Esophagus squamous epithelium (tissue), 5 donors: Measurements from ENCODE around the gene DAGLB. TPM values are rescaled to one million over a fixed set of nuclear protein-coding genes. Genes with fewer than 3 reads are reported as not detected.

Experiments
- DNase-seq: peaks from one replicate; lab custom pipeline; 2025; lab: John Stamatoyannopoulos, UW
- H3K27ac ChIP-seq, 4 donors: fragments of 200-600 bp; sonication (generic); one replicate each; pipeline ENCODE4 v1.5.1; 2016 to 2019; ENCODE audit warnings: mild to moderate bottlenecking in 1 of 4
- H3K27me3 ChIP-seq, 4 donors: fragments of 200-600 bp; sonication (generic); 1 replicate in 3 of 4; 2 replicates in 1 of 4; pipeline versions ENCODE4 v1.5.1 to v1.6.0; 2017 to 2021; ENCODE audit warnings: antibody characterized with exemption in 1 of 4
- H3K36me3 ChIP-seq, 3 donors: fragments of 200-600 bp; sonication (generic); one replicate each; pipeline ENCODE4 v1.5.1; 2016 to 2019
- H3K4me1 ChIP-seq, 3 donors: fragments of 200-600 bp; sonication (generic); one replicate each; pipeline ENCODE4 v1.5.1; 2017 to 2019
- H3K4me3 ChIP-seq, 4 donors: fragments of 200-600 bp; sonication (generic); 1 replicate in 3 of 4; 2 replicates in 1 of 4; pipeline ENCODE4 v1.5.1; 2016 to 2019; ENCODE audit warnings: mild to moderate bottlenecking in 2 of 4, moderate library complexity in 1 of 4
- H3K9me3 ChIP-seq, 3 donors: fragments of 200-600 bp; sonication (generic); one replicate each; pipeline ENCODE4 v1.5.1; 2016 to 2019
- CTCF ChIP-seq, 6 experiments: fragments of 450-650 bp in 4 of 6; fragments of 200-600 bp in 2 of 6; sonication (generic) in 2 of 6; IDR thresholded peaks; one replicate each; pipeline ENCODE4 v1.5.1; 2016 to 2019; ENCODE audit warnings: antibody characterized with exemption in 6 of 6, mild to moderate bottlenecking in 4 of 6, moderate library complexity in 4 of 6
- POLR2A ChIP-seq, 4 donors: fragments of 450-650 bp; IDR thresholded peaks; one replicate each; pipeline ENCODE4 v1.6.1; 2017; ENCODE audit warnings: antibody characterized with exemption in 4 of 4, mild to moderate bottlenecking in 4 of 4, moderate library complexity in 3 of 4
- WGBS, 2 donors: methylation state at CpG; one replicate each; pipeline ENCODE4 v1.1.5; 2018; 5-methylcytosine and 5-hydroxymethylcytosine counted together
- intact Hi-C: fragments of 100-400 bp; cut with DNase I; formaldehyde crosslinking; loops from one replicate; pipeline ENCODE4 v1.15.0; 2022
- total RNA-seq, 4 donors: library from RNA; depleted of rRNA; stranded (reverse); fragments of >200 nt; gene quantifications; one replicate each; pipeline ENCODE4 v1.1.0, GENCODE V29; 2016
- donor health status: DM: yes; HTN: yes; CAD: no.

Gene DAGLB
- total RNA-seq, 4 donors from 2014 or later = 7.1 to 12.4 (median 10.6) TPM

- 70 to 75% methylated on average over 2 of the region's 2 CpGs for WGBS, 2 donors
- H3K4me3 ChIP-seq = no peak overlapping the region
- H3K36me3 ChIP-seq = no peaks in the 10 kb centered on the region
- H3K27me3 ChIP-seq = no peaks in the 10 kb centered on the region
- TF ChIP-seq POLR2A (IDR thresholded peaks at IDR 0.05) (no peak), CTCF (IDR thresholded peaks at IDR 0.05) (no peak)
- DNase-seq = no peak
- intact Hi-C loops = no loop called here
- peaks cover 0 to 6% (median 0%) of the 10 kb centered on the region in 3 donors for H3K4me1 ChIP-seq
- no peak overlapping the region for H3K27ac ChIP-seq
- peaks cover 0 to 5% (median 0%) of the 10 kb centered on the region in 3 donors for H3K9me3 ChIP-seq
Observed at GRCh38 chr7:6494365-6494764, 46.6 kb upstream of the DAGLB start.

- Histone ChIP-seq H3K27ac (no peak overlapping the region), H3K9me3 (peaks cover 0 to 7% (median 0%) of the 10 kb centered on the region in 3 donors), H3K27me3 (no peaks in the 10 kb centered on the region), H3K4me3 (no peak overlapping the region), H3K36me3 (no peaks in the 10 kb centered on the region), H3K4me1 (no peaks in the 10 kb centered on the region)
- 89 to 92% methylated on average over 8 to 10 of the region's 10 CpGs for WGBS, 2 donors
- DNase-seq = no peak
- intact Hi-C loops = no loop called here
- no peak for TF ChIP-seq CTCF (IDR thresholded peaks at IDR 0.05)
- TF ChIP-seq POLR2A (IDR thresholded peaks at IDR 0.05) = no peak
Observed at GRCh38 chr7:6491194-6491593, 43.4 kb upstream of the DAGLB start.

GRCh38 chr7:6489612-6490011, 41.9 kb upstream of the DAGLB start:
- no peak for DNase-seq
- Histone ChIP-seq H3K36me3 (no peaks in the 10 kb centered on the region), H3K27me3 (no peaks in the 10 kb centered on the region), H3K4me1 (peaks cover 0 to 5% (median 3%) of the 10 kb centered on the region in 3 donors), H3K4me3 (no peak overlapping the region), H3K27ac (no peak overlapping the region), H3K9me3 (peaks cover 0 to 7% (median 0%) of the 10 kb centered on the region in 3 donors)
- 13 to 40% methylated on average over 1 of the region's 1 CpG for WGBS, 2 donors
- intact Hi-C loops = no loop called here
- no peak for TF ChIP-seq CTCF (IDR thresholded peaks at IDR 0.05)
- TF ChIP-seq POLR2A (IDR thresholded peaks at IDR 0.05) = no peak

GRCh38 chr7:6487184-6487545, 39.4 kb upstream of the DAGLB start:
- Histone ChIP-seq H3K27me3 (no peaks in the 10 kb centered on the region), H3K27ac (no peak overlapping the region), H3K4me1 (peaks cover 8 to 20% (median 12%) of the 10 kb centered on the region in 3 donors), H3K36me3 (peaks cover 0 to 2% (median 0%) of the 10 kb centered on the region in 3 donors), H3K9me3 (peaks cover 0 to 7% (median 0%) of the 10 kb centered on the region in 3 donors), H3K4me3 (no peak overlapping the region)
- WGBS, 2 donors = 57 to 93% methylated on average over 1 to 3 of the region's 4 CpGs
- no peak for TF ChIP-seq CTCF (IDR thresholded peaks at IDR 0.05)
- TF ChIP-seq POLR2A (IDR thresholded peaks at IDR 0.05) = no peak
- intact Hi-C loops = no loop called here
- no peak for DNase-seq

- Histone ChIP-seq H3K9me3 (peaks cover 0 to 7% (median 0%) of the 10 kb centered on the region in 3 donors), H3K27ac (no peak overlapping the region), H3K4me1 (peaks cover 13 to 26% (median 18%) of the 10 kb centered on the region in 3 donors), H3K27me3 (no peaks in the 10 kb centered on the region), H3K4me3 (no peak overlapping the region), H3K36me3 (peaks cover 0 to 8% (median 0%) of the 10 kb centered on the region in 3 donors)
- DNase-seq = no peak
- TF ChIP-seq POLR2A (IDR thresholded peaks at IDR 0.05) (no peak), CTCF (IDR thresholded peaks at IDR 0.05) (no peak)
- WGBS, 2 donors = 82 to 83% methylated on average over 14 of the region's 19 CpGs
- intact Hi-C loops = no loop called here
Observed at GRCh38 chr7:6486438-6487183, 38.9 kb upstream of the DAGLB start.
